Measurements from ENCODE around the gene DDX24.
A peak's percentile ranks its signal among the peaks of the same experiment; 100 is the strongest.

Gene DDX24

GRCh38 chr14:94104731-94105130, 23.7 kb upstream of the DDX24 start:
- no peaks in the 10 kb centered on the region for H3K79me1 ChIP-seq (ENCODE audit: low read length)
- no peak overlapping the region for H4K8ac ChIP-seq (ENCODE audit: low read depth, low read length)
- H3K27me3 ChIP-seq (ENCODE audit: insufficient read depth, low read length, poor library complexity), result no peaks in the 10 kb centered on the region
- H3K56ac ChIP-seq (ENCODE audit: low read length), result no peak overlapping the region
- no peak overlapping the region for H4K5ac ChIP-seq (ENCODE audit: low read length)
- H3K23ac ChIP-seq (ENCODE audit: low read length), result no peak overlapping the region
- no peak overlapping the region for H3K9ac ChIP-seq (ENCODE audit: low read length)
- H2AK5ac ChIP-seq (ENCODE audit: low read length), result no peak overlapping the region
- WGBS (ENCODE audit: extremely low coverage, insufficient coverage, low lambda C conversion rate), result no CpG with 5 or more reads among the region's 10 CpGs
- no peak overlapping the region for H3K4me2 ChIP-seq (ENCODE audit: low read length)
- no peak overlapping the region for H2BK15ac ChIP-seq (replicated peaks; ENCODE audit: low read depth)
- no peaks in the 10 kb centered on the region for H3K79me2 ChIP-seq (ENCODE audit: control insufficient read depth, insufficient read depth, low read length)
- DNase-seq, result no peak
- no peak overlapping the region for H3K4ac ChIP-seq (ENCODE audit: low read depth, low read length)
- H2BK5ac ChIP-seq (ENCODE audit: low read length), result no peak overlapping the region
- H3K27ac ChIP-seq (ENCODE audit: low read depth, low read length), result no peak overlapping the region
- no peak overlapping the region for H3K4me3 ChIP-seq (ENCODE audit: low read length)
- no peaks in the 10 kb centered on the region for H3K4me1 ChIP-seq (ENCODE audit: control insufficient read depth, low read depth, low read length)
- no peaks in the 10 kb centered on the region for H3K36me3 ChIP-seq (ENCODE audit: control insufficient read depth, insufficient read depth, low read length)
- no peak overlapping the region for H3K18ac ChIP-seq (ENCODE audit: low read length)
- H2BK120ac ChIP-seq (ENCODE audit: low read depth, low read length), result no peak overlapping the region

- H3K27me3 ChIP-seq (ENCODE audit: insufficient read depth, low read length, poor library complexity), result no peaks in the 10 kb centered on the region
- H2BK5ac ChIP-seq (ENCODE audit: low read length), result no peak overlapping the region
- no peak overlapping the region for H4K8ac ChIP-seq (ENCODE audit: low read depth, low read length)
- no peak overlapping the region for H2BK120ac ChIP-seq (ENCODE audit: low read depth, low read length)
- no peak for DNase-seq
- H3K4me1 ChIP-seq (ENCODE audit: control insufficient read depth, low read depth, low read length), result no peaks in the 10 kb centered on the region
- H2BK15ac ChIP-seq (replicated peaks; ENCODE audit: low read depth), result no peak overlapping the region
- H3K56ac ChIP-seq (ENCODE audit: low read length), result no peak overlapping the region
- H3K23ac ChIP-seq (ENCODE audit: low read length), result no peak overlapping the region
- no peaks in the 10 kb centered on the region for H3K79me1 ChIP-seq (ENCODE audit: low read length)
- H3K4ac ChIP-seq (ENCODE audit: low read depth, low read length), result no peak overlapping the region
- no peak overlapping the region for H2AK5ac ChIP-seq (ENCODE audit: low read length)
- no peak overlapping the region for H3K9ac ChIP-seq (ENCODE audit: low read length)
- WGBS (ENCODE audit: extremely low coverage, insufficient coverage, low lambda C conversion rate), result no CpG with 5 or more reads among the region's 7 CpGs
- no peaks in the 10 kb centered on the region for H3K36me3 ChIP-seq (ENCODE audit: control insufficient read depth, insufficient read depth, low read length)
- no peak overlapping the region for H3K4me3 ChIP-seq (ENCODE audit: low read length)
- H3K27ac ChIP-seq (ENCODE audit: low read depth, low read length), result no peak overlapping the region
- no peaks in the 10 kb centered on the region for H3K79me2 ChIP-seq (ENCODE audit: control insufficient read depth, insufficient read depth, low read length)
- H3K4me2 ChIP-seq (ENCODE audit: low read length), result no peak overlapping the region
- H4K5ac ChIP-seq (ENCODE audit: low read length), result no peak overlapping the region
- H3K18ac ChIP-seq (ENCODE audit: low read length), result no peak overlapping the region
Measured at GRCh38 chr14:94103554-94104150, 22.6 kb upstream of the DDX24 start.

DNA sequence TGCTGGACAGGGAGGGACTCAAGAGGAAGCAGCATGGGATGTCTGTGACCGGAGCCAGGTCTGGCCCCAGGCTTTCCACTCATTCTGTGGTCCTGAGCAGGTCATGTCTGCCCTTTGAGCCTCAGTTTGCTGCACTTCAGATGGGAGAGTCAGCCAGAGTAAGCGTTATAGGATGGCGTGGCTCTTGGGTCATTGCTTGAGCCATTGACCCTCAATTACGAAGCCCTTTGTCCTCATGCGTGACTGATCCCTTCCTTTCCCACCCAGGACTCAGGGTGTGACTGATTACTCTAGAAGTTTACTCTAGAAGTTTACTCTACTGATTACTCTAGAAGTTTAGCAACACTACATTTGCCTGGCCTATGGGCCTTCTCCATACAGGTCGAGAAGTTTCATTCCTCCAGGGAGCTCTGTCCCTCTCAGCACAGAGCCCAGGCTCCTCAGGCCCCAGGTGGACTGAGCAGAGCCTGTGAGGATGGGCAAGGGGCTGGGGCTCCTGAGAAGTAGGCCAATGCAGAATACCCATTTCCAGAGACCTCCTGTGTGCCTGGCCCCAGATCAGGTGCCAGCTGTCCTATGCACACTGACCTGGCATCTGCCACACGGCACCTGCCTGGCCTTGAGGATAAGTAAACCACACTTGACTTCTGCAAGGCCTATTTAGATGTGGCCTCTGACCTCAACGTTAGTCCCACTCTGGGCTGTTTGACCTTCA, 21.9 kb upstream of the DDX24 start:
- Histone ChIP-seq H3K18ac (ENCODE audit: low read length) (no peak overlapping the region), H2AK5ac (ENCODE audit: low read length) (no peak overlapping the region), H3K4me1 (ENCODE audit: control insufficient read depth, low read depth, low read length) (no peaks in the 10 kb centered on the region), H4K8ac (ENCODE audit: low read depth, low read length) (no peak overlapping the region), H3K4me2 (ENCODE audit: low read length) (no peak overlapping the region), H3K36me3 (ENCODE audit: control insufficient read depth, insufficient read depth, low read length) (no peaks in the 10 kb centered on the region), H2BK15ac (replicated peaks; ENCODE audit: low read depth) (no peak overlapping the region), H3K79me2 (ENCODE audit: control insufficient read depth, insufficient read depth, low read length) (no peaks in the 10 kb centered on the region), H3K56ac (ENCODE audit: low read length) (no peak overlapping the region), H3K4me3 (ENCODE audit: low read length) (no peak overlapping the region), H3K9ac (ENCODE audit: low read length) (no peak overlapping the region), H3K79me1 (ENCODE audit: low read length) (no peaks in the 10 kb centered on the region), H3K23ac (ENCODE audit: low read length) (no peak overlapping the region), H2BK5ac (ENCODE audit: low read length) (no peak overlapping the region), H4K5ac (ENCODE audit: low read length) (no peak overlapping the region), H3K27ac (ENCODE audit: low read depth, low read length) (no peak overlapping the region), H3K27me3 (ENCODE audit: insufficient read depth, low read length, poor library complexity) (no peaks in the 10 kb centered on the region), H3K4ac (ENCODE audit: low read depth, low read length) (no peak overlapping the region), H2BK120ac (ENCODE audit: low read depth, low read length) (no peak overlapping the region)
- WGBS (ENCODE audit: extremely low coverage, insufficient coverage, low lambda C conversion rate), result no CpG with 5 or more reads among the region's 8 CpGs
- no peak for DNase-seq

DNA sequence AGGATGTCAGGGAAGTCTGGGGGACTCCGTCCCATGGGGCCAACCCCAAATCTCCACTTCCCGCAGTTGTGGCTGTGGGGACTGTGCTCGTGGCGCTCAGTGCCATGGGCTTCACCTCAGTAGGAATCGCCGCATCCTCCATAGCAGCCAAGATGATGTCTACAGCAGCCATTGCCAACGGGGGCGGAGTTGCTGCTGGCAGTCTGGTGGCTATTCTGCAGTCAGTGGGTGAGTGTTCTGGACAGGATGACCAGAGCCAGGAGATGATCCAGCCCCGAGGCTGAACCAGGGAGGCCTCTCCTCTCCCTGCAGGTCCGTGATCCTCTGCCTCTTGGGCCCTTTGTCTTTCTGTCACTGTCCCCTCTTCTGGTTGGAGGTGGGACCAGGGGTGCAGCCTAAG, 20.7 kb upstream of the DDX24 start:
- Histone ChIP-seq H3K36me3 (ENCODE audit: control insufficient read depth, insufficient read depth, low read length) (no peaks in the 10 kb centered on the region), H3K4me1 (ENCODE audit: control insufficient read depth, low read depth, low read length) (no peaks in the 10 kb centered on the region), H3K4ac (ENCODE audit: low read depth, low read length) (no peak overlapping the region), H3K4me3 (ENCODE audit: low read length) (no peak overlapping the region), H3K79me2 (ENCODE audit: control insufficient read depth, insufficient read depth, low read length) (no peaks in the 10 kb centered on the region), H2BK15ac (replicated peaks; ENCODE audit: low read depth) (no peak overlapping the region), H4K5ac (ENCODE audit: low read length) (no peak overlapping the region), H2BK5ac (ENCODE audit: low read length) (no peak overlapping the region), H3K27me3 (ENCODE audit: insufficient read depth, low read length, poor library complexity) (no peaks in the 10 kb centered on the region), H3K23ac (ENCODE audit: low read length) (no peak overlapping the region), H3K79me1 (ENCODE audit: low read length) (no peaks in the 10 kb centered on the region), H2BK120ac (ENCODE audit: low read depth, low read length) (no peak overlapping the region), H2AK5ac (ENCODE audit: low read length) (no peak overlapping the region), H3K9ac (ENCODE audit: low read length) (no peak overlapping the region), H3K18ac (ENCODE audit: low read length) (no peak overlapping the region), H3K27ac (ENCODE audit: low read depth, low read length) (no peak overlapping the region), H3K4me2 (ENCODE audit: low read length) (no peak overlapping the region), H4K8ac (ENCODE audit: low read depth, low read length) (no peak overlapping the region), H3K56ac (ENCODE audit: low read length) (no peak overlapping the region)
- WGBS (ENCODE audit: extremely low coverage, insufficient coverage, low lambda C conversion rate), result no CpG with 5 or more reads among the region's 10 CpGs
- no peak for DNase-seq

DNA sequence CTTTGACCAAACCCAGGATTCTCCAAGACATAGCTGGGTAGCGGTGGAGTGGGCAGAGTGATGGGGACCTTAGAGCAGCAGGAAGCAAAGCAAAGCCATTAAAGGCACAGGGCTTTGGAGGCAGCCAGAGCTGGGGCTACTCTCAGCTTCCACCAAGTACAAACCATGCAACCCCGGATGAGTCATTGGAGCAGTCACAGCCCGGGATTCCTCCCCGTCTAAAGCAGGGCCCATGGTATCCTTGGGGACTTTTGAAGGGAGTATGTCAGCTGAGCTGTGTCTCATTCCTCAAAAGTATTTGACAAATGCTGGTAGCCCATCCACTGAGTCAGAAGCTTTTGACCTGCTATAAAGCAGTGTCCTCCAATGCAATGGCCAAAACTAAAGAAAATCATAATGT, 19.8 kb upstream of the DDX24 start:
- no peaks in the 10 kb centered on the region for H3K36me3 ChIP-seq (ENCODE audit: control insufficient read depth, insufficient read depth, low read length)
- H3K4me3 ChIP-seq (ENCODE audit: low read length), result no peak overlapping the region
- no peaks in the 10 kb centered on the region for H3K4me1 ChIP-seq (ENCODE audit: control insufficient read depth, low read depth, low read length)
- WGBS (ENCODE audit: extremely low coverage, insufficient coverage, low lambda C conversion rate), result no CpG with 5 or more reads among the region's 4 CpGs
- H3K4ac ChIP-seq (ENCODE audit: low read depth, low read length), result no peak overlapping the region
- no peaks in the 10 kb centered on the region for H3K79me2 ChIP-seq (ENCODE audit: control insufficient read depth, insufficient read depth, low read length)
- H3K23ac ChIP-seq (ENCODE audit: low read length), result no peak overlapping the region
- no peak overlapping the region for H2BK5ac ChIP-seq (ENCODE audit: low read length)
- no peak overlapping the region for H3K9ac ChIP-seq (ENCODE audit: low read length)
- no peak overlapping the region for H4K5ac ChIP-seq (ENCODE audit: low read length)
- no peak overlapping the region for H3K56ac ChIP-seq (ENCODE audit: low read length)
- H3K27ac ChIP-seq (ENCODE audit: low read depth, low read length), result no peak overlapping the region
- H2BK120ac ChIP-seq (ENCODE audit: low read depth, low read length), result no peak overlapping the region
- DNase-seq, result peak; percentile 57
- no peak overlapping the region for H3K4me2 ChIP-seq (ENCODE audit: low read length)
- no peaks in the 10 kb centered on the region for H3K79me1 ChIP-seq (ENCODE audit: low read length)
- no peak overlapping the region for H4K8ac ChIP-seq (ENCODE audit: low read depth, low read length)
- no peaks in the 10 kb centered on the region for H3K27me3 ChIP-seq (ENCODE audit: insufficient read depth, low read length, poor library complexity)
- H2BK15ac ChIP-seq (replicated peaks; ENCODE audit: low read depth), result no peak overlapping the region
- no peak overlapping the region for H2AK5ac ChIP-seq (ENCODE audit: low read length)
- no peak overlapping the region for H3K18ac ChIP-seq (ENCODE audit: low read length)

DNA sequence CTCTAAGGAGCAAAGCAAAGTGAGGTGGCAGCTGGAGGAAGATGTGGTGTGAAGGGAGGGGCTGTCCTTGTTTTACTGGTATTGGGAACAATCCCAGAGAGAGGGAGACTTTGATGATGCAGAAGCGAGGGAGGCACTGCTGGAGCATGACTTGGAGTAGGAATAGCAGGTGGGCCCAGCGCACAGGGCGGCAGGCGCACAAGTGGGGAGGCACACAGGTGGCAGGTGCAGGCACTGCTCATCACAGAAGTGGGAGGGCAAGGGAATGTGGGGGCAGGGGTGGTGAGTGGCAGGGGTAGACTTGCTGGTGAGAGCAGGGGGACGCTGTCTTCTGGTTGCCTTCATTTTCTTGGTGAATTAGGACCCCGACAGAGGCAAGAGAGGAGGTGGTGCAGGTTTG, 18.0 kb upstream of the DDX24 start:
- no peaks in the 10 kb centered on the region for H3K79me1 ChIP-seq (ENCODE audit: low read length)
- H4K5ac ChIP-seq (ENCODE audit: low read length), result no peak overlapping the region
- no peak overlapping the region for H3K56ac ChIP-seq (ENCODE audit: low read length)
- no peak overlapping the region for H3K9ac ChIP-seq (ENCODE audit: low read length)
- no peak overlapping the region for H3K23ac ChIP-seq (ENCODE audit: low read length)
- H2BK5ac ChIP-seq (ENCODE audit: low read length), result no peak overlapping the region
- no peak overlapping the region for H3K4me3 ChIP-seq (ENCODE audit: low read length)
- H2AK5ac ChIP-seq (ENCODE audit: low read length), result no peak overlapping the region
- DNase-seq, result no peak
- no peak overlapping the region for H2BK120ac ChIP-seq (ENCODE audit: low read depth, low read length)
- WGBS (ENCODE audit: extremely low coverage, insufficient coverage, low lambda C conversion rate), result no CpG with 5 or more reads among the region's 6 CpGs
- no peaks in the 10 kb centered on the region for H3K4me1 ChIP-seq (ENCODE audit: control insufficient read depth, low read depth, low read length)
- H3K4me2 ChIP-seq (ENCODE audit: low read length), result no peak overlapping the region
- H3K4ac ChIP-seq (ENCODE audit: low read depth, low read length), result no peak overlapping the region
- H3K36me3 ChIP-seq (ENCODE audit: control insufficient read depth, insufficient read depth, low read length), result no peaks in the 10 kb centered on the region
- H3K27me3 ChIP-seq (ENCODE audit: insufficient read depth, low read length, poor library complexity), result no peaks in the 10 kb centered on the region
- H2BK15ac ChIP-seq (replicated peaks; ENCODE audit: low read depth), result no peak overlapping the region
- H3K18ac ChIP-seq (ENCODE audit: low read length), result no peak overlapping the region
- no peak overlapping the region for H3K27ac ChIP-seq (ENCODE audit: low read depth, low read length)
- H3K79me2 ChIP-seq (ENCODE audit: control insufficient read depth, insufficient read depth, low read length), result no peaks in the 10 kb centered on the region
- H4K8ac ChIP-seq (ENCODE audit: low read depth, low read length), result no peak overlapping the region

All from mesendoderm (in vitro differentiated cells).